ENCODE results near the gene PSG5. TPM values are rescaled to one million over a fixed set of nuclear protein-coding genes. Genes with fewer than 3 reads are reported as not detected.
"Not testable (repeated sequence)": the region's sequence is repeated elsewhere in the genome, so short reads cannot be mapped to it uniquely, and the experiment has no call there.

PSG5 gene
- total RNA-seq, 1 donor from 2014 or later, result not detected

GRCh38 chr19:43124360-43124759, 62.0 kb downstream of the PSG5 start:
- H3K9me3 Mint-ChIP-seq (ENCODE audit: unreplicated experiment), result peaks cover 21% of the 10 kb centered on the region
- TF ChIP-seq CTCF (IDR thresholded peaks at IDR 0.05), result no peak
- H3K4me1 Mint-ChIP-seq (ENCODE audit: unreplicated experiment), result no peaks in the 10 kb centered on the region
- H3K27me3 Mint-ChIP-seq (ENCODE audit: unreplicated experiment), result no peaks in the 10 kb centered on the region
- no peak overlapping the region for H3K4me3 Mint-ChIP-seq (ENCODE audit: unreplicated experiment)
- H3K27ac Mint-ChIP-seq (ENCODE audit: unreplicated experiment), result no peak overlapping the region
- no peaks in the 10 kb centered on the region for H3K36me3 Mint-ChIP-seq (ENCODE audit: unreplicated experiment)
- no peak for DNase-seq (ENCODE audit: extremely low spot score, unreplicated experiment)

GRCh38 chr19:43120433-43121026, 65.8 kb downstream of the PSG5 start:
- H3K4me3 Mint-ChIP-seq (ENCODE audit: unreplicated experiment); H3K4me1 Mint-ChIP-seq (ENCODE audit: unreplicated experiment); DNase-seq (ENCODE audit: extremely low spot score, unreplicated experiment); H3K27ac Mint-ChIP-seq (ENCODE audit: unreplicated experiment); H3K36me3 Mint-ChIP-seq (ENCODE audit: unreplicated experiment); H3K27me3 Mint-ChIP-seq (ENCODE audit: unreplicated experiment): not testable (repeated sequence)
- peaks cover 32% of the 10 kb centered on the region for H3K9me3 Mint-ChIP-seq (ENCODE audit: unreplicated experiment)

- H3K36me3 Mint-ChIP-seq (ENCODE audit: unreplicated experiment); H3K4me3 Mint-ChIP-seq (ENCODE audit: unreplicated experiment); H3K27ac Mint-ChIP-seq (ENCODE audit: unreplicated experiment); H3K27me3 Mint-ChIP-seq (ENCODE audit: unreplicated experiment); H3K4me1 Mint-ChIP-seq (ENCODE audit: unreplicated experiment); DNase-seq (ENCODE audit: extremely low spot score, unreplicated experiment): not testable (repeated sequence)
- H3K9me3 Mint-ChIP-seq (ENCODE audit: unreplicated experiment), result peaks cover 35% of the 10 kb centered on the region
Observed at GRCh38 chr19:43119526-43119925, 66.8 kb downstream of the PSG5 start.

Other genes with a start within 250 kb of the PSG5 start
- not detected in 2 replicates for gene PSG7, start 249.3 kb downstream of the PSG5 start, total RNA-seq
- not detected in 2 replicates for gene PSG11, start 160.1 kb downstream of the PSG5 start, total RNA-seq
- not detected in 2 replicates for gene PSG2, start 103.8 kb downstream of the PSG5 start, total RNA-seq
- not detected in 2 replicates for gene PSG4, start 19.1 kb upstream of the PSG5 start, total RNA-seq
- gene PSG9, start 83.0 kb upstream of the PSG5 start, total RNA-seq, result not detected in 2 replicates
- gene CD177, start 167.2 kb upstream of the PSG5 start, total RNA-seq, result not detected in 2 replicates
- gene TEX101, start 228.4 kb upstream of the PSG5 start, total RNA-seq, result not detected in 2 replicates

All from osteocyte (in vitro differentiated cells).